GM13976 (cell line): ENCODE data around the gene VEPH1.
"Not testable (repeated sequence)": the region's sequence is repeated elsewhere in the genome, so short reads cannot be mapped to it uniquely, and the experiment has no call there.

ENCODE experiments used
- DNase-seq: peaks from one replicate; pipeline ENCODE4 v3.0.0; 2012; ENCODE audit warnings: low spot score
- CTCF ChIP-seq: IDR thresholded peaks from 2 replicates; pipeline ENCODE4 v1.5.1; 2012; ENCODE audit warnings: borderline replicate concordance, mild to moderate bottlenecking; ENCODE audit not compliant: insufficient read depth; ENCODE audit errors: extremely low read depth, missing control alignments, control extremely low read depth
- in situ Hi-C: fragments of 300-500 bp; cut with MboI; formaldehyde crosslinking; loops from one replicate; pipeline ENCODE4 v1.12.0; 2022; ENCODE audit warnings: low sequenced_read_pairs, mixed read lengths, inconsistent platforms; ENCODE audit not compliant: unreplicated experiment

Gene VEPH1

GRCh38 chr3:157327837-157328236 is 175.4 kb downstream of the VEPH1 start:
- in situ Hi-C loops: no loop called here
- no peak for TF ChIP-seq CTCF
- no peak for DNase-seq

- TF ChIP-seq CTCF: no peak
- no peak for DNase-seq
Measured at GRCh38 chr3:157327018-157327417, 176.2 kb downstream of the VEPH1 start.

GRCh38 chr3:157324869-157325268 is 178.3 kb downstream of the VEPH1 start:
- DNase-seq, in situ Hi-C loops: not testable (repeated sequence)

More at GRCh38 chr3:157327018-157327417, 176.2 kb downstream of the VEPH1 start:
- in situ Hi-C loops: no loop called here

- no peak for DNase-seq
- in situ Hi-C loops: no loop called here
- TF ChIP-seq CTCF: no peak
Measured at GRCh38 chr3:157323360-157323759, 179.9 kb downstream of the VEPH1 start.

- no peak for TF ChIP-seq CTCF
- DNase-seq: no peak
- in situ Hi-C loops: no loop called here
Measured at GRCh38 chr3:157319672-157320071, 183.5 kb downstream of the VEPH1 start.

- no peak for TF ChIP-seq CTCF
- in situ Hi-C loops: no loop called here
- no peak for DNase-seq
Measured at GRCh38 chr3:157318639-157319288, 184.5 kb downstream of the VEPH1 start.

- no peak for TF ChIP-seq CTCF
- no peak for DNase-seq
- in situ Hi-C loops: no loop called here
Measured at GRCh38 chr3:157317895-157318294, 185.3 kb downstream of the VEPH1 start.
